WTC11 (cell line): Measurements from ENCODE around the gene UGT1A8. TPM values are rescaled to one million over a fixed set of nuclear protein-coding genes. Genes with fewer than 3 reads are reported as not detected.

Experiments
- ATAC-seq: fragments of 200-7000 bp; cut with Tn5 transposase; 2 replicates; pipeline ENCODE4 v1.10.0; 2021; ENCODE audit warnings: mild to moderate bottlenecking, moderate library complexity
- CTCF ChIA-PET: fragments of 300-600 bp; sonication (Branson Sonifier 250); formaldehyde crosslinking; loops from one replicate; lab custom pipeline; 2021; ENCODE audit warnings: antibody characterized with exemption; lab: Charles Lee
- POLR2A ChIA-PET: fragments of 350-600 bp; sonication (Branson Sonifier 250); formaldehyde crosslinking; loops from one replicate; lab custom pipeline; 2021; ENCODE audit warnings: antibody characterized with exemption; lab: Charles Lee
- DNase-seq: peaks from one replicate; pipeline ENCODE4 v3.0.0; 2021; ENCODE audit warnings: low spot score
- H3K27ac Mint-ChIP-seq: 2 replicates; pipeline ENCODE4 v1.8.0; 2021; ENCODE audit warnings: mixed read lengths
- H3K27me3 Mint-ChIP-seq: 2 replicates; pipeline ENCODE4 v1.8.0; 2021; ENCODE audit warnings: low read depth, mild to moderate bottlenecking, moderate library complexity, mixed read lengths
- H3K36me3 Mint-ChIP-seq: 2 replicates; pipeline ENCODE4 v1.8.0; 2021; ENCODE audit warnings: mixed read lengths
- H3K4me1 Mint-ChIP-seq: 2 replicates; pipeline ENCODE4 v1.8.0; 2022; ENCODE audit warnings: mixed read lengths
- H3K4me3 Mint-ChIP-seq: 2 replicates; pipeline ENCODE4 v1.8.0; 2021; ENCODE audit warnings: mild to moderate bottlenecking, moderate library complexity, mixed read lengths
- H3K9me3 Mint-ChIP-seq: 2 replicates; pipeline ENCODE4 v1.8.0; 2021; ENCODE audit warnings: mixed read lengths
- ATF1 ChIP-seq: sonication (generic); formaldehyde crosslinking; IDR thresholded peaks from 2 replicates; pipeline ENCODE4 v1.8.1; 2023; ENCODE audit warnings: mild to moderate bottlenecking, moderate library complexity, missing genetic modification reagents
- CDX4 ChIP-seq: fragments of 250-450 bp; sonication (Bioruptor Pico); IDR thresholded peaks from 2 replicates; pipeline ENCODE4 v1.9.0; 2021; ENCODE audit warnings: moderate library complexity, mild to moderate bottlenecking, inconsistent platforms, borderline replicate concordance
- CREB1 ChIP-seq: sonication (generic); formaldehyde crosslinking; IDR thresholded peaks from 2 replicates; pipeline ENCODE4 v1.8.0; 2023; ENCODE audit warnings: mild to moderate bottlenecking, missing genetic modification reagents
- CREM ChIP-seq: sonication (generic); formaldehyde crosslinking; IDR thresholded peaks from 2 replicates; pipeline ENCODE4 v1.8.1; 2022; ENCODE audit warnings: mild to moderate bottlenecking, missing genetic modification reagents, moderate library complexity
- E2F5 ChIP-seq: sonication (generic); formaldehyde crosslinking; IDR thresholded peaks from 2 replicates; pipeline ENCODE4 v1.8.1; 2022; ENCODE audit warnings: mild to moderate bottlenecking, moderate library complexity, missing genetic modification reagents
- FOXP1 ChIP-seq: sonication (generic); formaldehyde crosslinking; IDR thresholded peaks from 2 replicates; pipeline ENCODE4 v1.8.0; 2022; ENCODE audit warnings: missing genetic modification reagents, mild to moderate bottlenecking, moderate library complexity, borderline replicate concordance
- HMGA2 ChIP-seq: fragments of 250-450 bp; sonication (Bioruptor Pico); IDR thresholded peaks from 2 replicates; pipeline ENCODE4 v1.4.0; 2021; ENCODE audit warnings: mild to moderate bottlenecking, moderate library complexity
- JUN ChIP-seq: sonication (generic); formaldehyde crosslinking; IDR thresholded peaks from 2 replicates; pipeline ENCODE4 v1.8.0; 2023; ENCODE audit warnings: mild to moderate bottlenecking, missing genetic modification reagents
- NFE2L1 ChIP-seq: sonication (generic); formaldehyde crosslinking; IDR thresholded peaks from 2 replicates; pipeline ENCODE4 v1.8.1; 2023; ENCODE audit warnings: missing genetic modification reagents
- NR1H2 ChIP-seq: sonication (generic); formaldehyde crosslinking; IDR thresholded peaks from 2 replicates; pipeline ENCODE4 v1.9.0; 2021; ENCODE audit warnings: mild to moderate bottlenecking, moderate library complexity, missing genetic modification reagents
- OVOL2 ChIP-seq: fragments of 250-450 bp; sonication (Bioruptor Pico); IDR thresholded peaks from 2 replicates; pipeline ENCODE4 v1.9.0; 2021; ENCODE audit warnings: mild to moderate bottlenecking, borderline replicate concordance
- PREB ChIP-seq: sonication (generic); formaldehyde crosslinking; IDR thresholded peaks from 2 replicates; pipeline ENCODE4 v1.8.1; 2022; ENCODE audit warnings: mild to moderate bottlenecking, missing genetic modification reagents, moderate library complexity, borderline replicate concordance
- SOX15 ChIP-seq: fragments of 250-450 bp; sonication (Bioruptor Pico); IDR thresholded peaks from 2 replicates; pipeline ENCODE4 v1.9.0; 2021; ENCODE audit warnings: mild to moderate bottlenecking
- SP1 ChIP-seq: sonication (generic); formaldehyde crosslinking; conservative IDR thresholded peaks from 2 replicates; pipeline ENCODE4 v1.8.1; 2022; ENCODE audit warnings: missing genetic modification reagents
- STAT6 ChIP-seq: sonication (generic); formaldehyde crosslinking; conservative IDR thresholded peaks from 2 replicates; pipeline ENCODE4 v1.8.1; 2023; ENCODE audit warnings: mild to moderate bottlenecking, low read depth, missing genetic modification reagents, moderate library complexity
- TEAD4 ChIP-seq: sonication (generic); formaldehyde crosslinking; IDR thresholded peaks from 2 replicates; pipeline ENCODE4 v1.8.0; 2022; ENCODE audit warnings: mild to moderate bottlenecking, missing genetic modification reagents
- USF2 ChIP-seq: sonication (generic); formaldehyde crosslinking; IDR thresholded peaks from 2 replicates; pipeline ENCODE4 v1.8.1; 2023; ENCODE audit warnings: mild to moderate bottlenecking, missing genetic modification reagents, moderate library complexity
- ZNF138 ChIP-seq: sonication (generic); formaldehyde crosslinking; conservative IDR thresholded peaks from 2 replicates; pipeline ENCODE4 v1.8.1; 2022; ENCODE audit warnings: mild to moderate bottlenecking, moderate library complexity, missing genetic modification reagents
- ZNF232 ChIP-seq: sonication (generic); formaldehyde crosslinking; IDR thresholded peaks from 2 replicates; pipeline ENCODE4 v1.8.0; 2022; ENCODE audit warnings: mild to moderate bottlenecking, missing genetic modification reagents
- ZNF263 ChIP-seq: sonication (generic); formaldehyde crosslinking; IDR thresholded peaks from 2 replicates; pipeline ENCODE4 v1.8.1; 2022; ENCODE audit warnings: low read depth, mild to moderate bottlenecking, moderate library complexity, missing genetic modification reagents
- total RNA-seq: library from RNA; stranded (reverse); gene quantifications from 3 replicates; pipeline ENCODE4 v1.2.3, GENCODE V29; 2021
- TF ChIP-seq, protein P1 (sequence below): fragments of 250-450 bp; sonication (Bioruptor Pico); IDR thresholded peaks from 2 replicates; pipeline ENCODE4 v1.8.0; 2021; ENCODE audit warnings: mild to moderate bottlenecking
- TF ChIP-seq, protein P2 (sequence below): sonication (generic); formaldehyde crosslinking; IDR thresholded peaks from 2 replicates; pipeline ENCODE4 v1.8.0; 2022; ENCODE audit warnings: mild to moderate bottlenecking, missing genetic modification reagents
- TF ChIP-seq, protein P3 (sequence below): sonication (generic); formaldehyde crosslinking; IDR thresholded peaks from 2 replicates; pipeline ENCODE4 v1.8.1; 2022; ENCODE audit warnings: low read depth, missing genetic modification reagents, borderline replicate concordance
- TF ChIP-seq, protein P4 (sequence below): sonication (generic); formaldehyde crosslinking; IDR thresholded peaks from 2 replicates; pipeline ENCODE4 v1.8.1; 2022; ENCODE audit warnings: missing genetic modification reagents, borderline replicate concordance

UGT1A8 gene
- total RNA-seq, 1 experiment from 2014 or later: 0.13 TPM

- Mint-ChIP-seq H3K36me3 (no peaks in the 10 kb centered on the region), H3K27ac (no peak overlapping the region), H3K4me1 (no peaks in the 10 kb centered on the region), H3K9me3 (peaks cover 12% of the 10 kb centered on the region), H3K4me3 (no peak overlapping the region), H3K27me3 (no peaks in the 10 kb centered on the region; the same call in 1 of the 2 replicates)
- ChIA-PET POLR2A (no interaction called here), CTCF (no interaction called here)
- no peak for TF ChIP-seq CDX4 (CRISPR knock-in tag)
- TF ChIP-seq OVOL2 (CRISPR knock-in tag): no peak
- TF ChIP-seq, protein P1, sequence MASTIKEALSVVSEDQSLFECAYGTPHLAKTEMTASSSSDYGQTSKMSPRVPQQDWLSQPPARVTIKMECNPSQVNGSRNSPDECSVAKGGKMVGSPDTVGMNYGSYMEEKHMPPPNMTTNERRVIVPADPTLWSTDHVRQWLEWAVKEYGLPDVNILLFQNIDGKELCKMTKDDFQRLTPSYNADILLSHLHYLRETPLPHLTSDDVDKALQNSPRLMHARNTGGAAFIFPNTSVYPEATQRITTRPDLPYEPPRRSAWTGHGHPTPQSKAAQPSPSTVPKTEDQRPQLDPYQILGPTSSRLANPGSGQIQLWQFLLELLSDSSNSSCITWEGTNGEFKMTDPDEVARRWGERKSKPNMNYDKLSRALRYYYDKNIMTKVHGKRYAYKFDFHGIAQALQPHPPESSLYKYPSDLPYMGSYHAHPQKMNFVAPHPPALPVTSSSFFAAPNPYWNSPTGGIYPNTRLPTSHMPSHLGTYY (CRISPR knock-in tag): no peak
- no peak for TF ChIP-seq CREB1 (CRISPR knock-in tag)
- TF ChIP-seq FOXP1 (CRISPR knock-in tag): no peak
- no peak for TF ChIP-seq ZNF263 (CRISPR knock-in tag)
- TF ChIP-seq HMGA2 (CRISPR knock-in tag): no peak
- TF ChIP-seq SP1: no peak
- TF ChIP-seq ATF1 (CRISPR knock-in tag): no peak
- TF ChIP-seq TEAD4 (CRISPR knock-in tag): no peak
- TF ChIP-seq, protein P2, sequence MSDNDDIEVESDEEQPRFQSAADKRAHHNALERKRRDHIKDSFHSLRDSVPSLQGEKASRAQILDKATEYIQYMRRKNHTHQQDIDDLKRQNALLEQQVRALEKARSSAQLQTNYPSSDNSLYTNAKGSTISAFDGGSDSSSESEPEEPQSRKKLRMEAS (CRISPR knock-in tag): no peak
- ATAC-seq (no peak), DNase-seq (no peak)
Measured at GRCh38 chr2:233789554-233789953, 172.1 kb downstream of the UGT1A8 start.

- Mint-ChIP-seq H3K4me3 (no peak overlapping the region), H3K9me3 (peaks cover 8% of the 10 kb centered on the region), H3K27ac (no peak overlapping the region), H3K36me3 (no peaks in the 10 kb centered on the region), H3K27me3 (no peaks in the 10 kb centered on the region; the same call in 1 of the 2 replicates), H3K4me1 (no peaks in the 10 kb centered on the region)
- ChIA-PET POLR2A (no interaction called here), CTCF (no interaction called here)
- ATAC-seq (no peak), DNase-seq (no peak)
- TF ChIP-seq FOXP1 (CRISPR knock-in tag) (no peak), NFE2L1 (CRISPR knock-in tag) (no peak), E2F5 (CRISPR knock-in tag) (no peak), OVOL2 (CRISPR knock-in tag) (no peak), NR1H2 (CRISPR knock-in tag) (no peak), PREB (CRISPR knock-in tag) (no peak), STAT6 (CRISPR knock-in tag) (no peak), ZNF138 (no peak), TEAD4 (CRISPR knock-in tag) (no peak), JUN (CRISPR knock-in tag) (no peak), USF2 (CRISPR knock-in tag) (no peak), CREM (CRISPR knock-in tag) (no peak), ZNF232 (CRISPR knock-in tag) (no peak), SOX15 (CRISPR knock-in tag) (no peak)
- TF ChIP-seq, protein P3, sequence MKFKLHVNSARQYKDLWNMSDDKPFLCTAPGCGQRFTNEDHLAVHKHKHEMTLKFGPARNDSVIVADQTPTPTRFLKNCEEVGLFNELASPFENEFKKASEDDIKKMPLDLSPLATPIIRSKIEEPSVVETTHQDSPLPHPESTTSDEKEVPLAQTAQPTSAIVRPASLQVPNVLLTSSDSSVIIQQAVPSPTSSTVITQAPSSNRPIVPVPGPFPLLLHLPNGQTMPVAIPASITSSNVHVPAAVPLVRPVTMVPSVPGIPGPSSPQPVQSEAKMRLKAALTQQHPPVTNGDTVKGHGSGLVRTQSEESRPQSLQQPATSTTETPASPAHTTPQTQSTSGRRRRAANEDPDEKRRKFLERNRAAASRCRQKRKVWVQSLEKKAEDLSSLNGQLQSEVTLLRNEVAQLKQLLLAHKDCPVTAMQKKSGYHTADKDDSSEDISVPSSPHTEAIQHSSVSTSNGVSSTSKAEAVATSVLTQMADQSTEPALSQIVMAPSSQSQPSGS (CRISPR knock-in tag): no peak
- TF ChIP-seq, protein P4, sequence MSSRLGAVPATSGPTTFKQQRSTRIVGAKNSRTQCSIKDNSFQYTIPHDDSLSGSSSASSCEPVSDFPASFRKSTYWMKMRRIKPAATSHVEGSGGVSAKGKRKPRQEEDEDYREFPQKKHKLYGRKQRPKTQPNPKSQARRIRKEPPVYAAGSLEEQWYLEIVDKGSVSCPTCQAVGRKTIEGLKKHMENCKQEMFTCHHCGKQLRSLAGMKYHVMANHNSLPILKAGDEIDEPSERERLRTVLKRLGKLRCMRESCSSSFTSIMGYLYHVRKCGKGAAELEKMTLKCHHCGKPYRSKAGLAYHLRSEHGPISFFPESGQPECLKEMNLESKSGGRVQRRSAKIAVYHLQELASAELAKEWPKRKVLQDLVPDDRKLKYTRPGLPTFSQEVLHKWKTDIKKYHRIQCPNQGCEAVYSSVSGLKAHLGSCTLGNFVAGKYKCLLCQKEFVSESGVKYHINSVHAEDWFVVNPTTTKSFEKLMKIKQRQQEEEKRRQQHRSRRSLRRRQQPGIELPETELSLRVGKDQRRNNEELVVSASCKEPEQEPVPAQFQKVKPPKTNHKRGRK (CRISPR knock-in tag): no peak
Measured at GRCh38 chr2:233791151-233791882, 173.9 kb downstream of the UGT1A8 start.
